Stimulated activated CD4-positive, alpha-beta T cell treated with anti-CD3 and anti-CD28 coated beads, TNF-alpha, amount 100 ng/mL, for 1 hour (primary cell): ENCODE results near the gene KRTAP4-4.
"Not testable (repeated sequence)": the region's sequence is repeated elsewhere in the genome, so short reads cannot be mapped to it uniquely, and the experiment has no call there.

ENCODE experiments used
- DNase-seq, 3 donors: peaks; one replicate each; pipeline ENCODE4 v3.0.0-alpha.2; 2020; ENCODE audit warnings: low read depth in 3 of 3, low spot score in 1 of 3

Gene KRTAP4-4

DNA sequence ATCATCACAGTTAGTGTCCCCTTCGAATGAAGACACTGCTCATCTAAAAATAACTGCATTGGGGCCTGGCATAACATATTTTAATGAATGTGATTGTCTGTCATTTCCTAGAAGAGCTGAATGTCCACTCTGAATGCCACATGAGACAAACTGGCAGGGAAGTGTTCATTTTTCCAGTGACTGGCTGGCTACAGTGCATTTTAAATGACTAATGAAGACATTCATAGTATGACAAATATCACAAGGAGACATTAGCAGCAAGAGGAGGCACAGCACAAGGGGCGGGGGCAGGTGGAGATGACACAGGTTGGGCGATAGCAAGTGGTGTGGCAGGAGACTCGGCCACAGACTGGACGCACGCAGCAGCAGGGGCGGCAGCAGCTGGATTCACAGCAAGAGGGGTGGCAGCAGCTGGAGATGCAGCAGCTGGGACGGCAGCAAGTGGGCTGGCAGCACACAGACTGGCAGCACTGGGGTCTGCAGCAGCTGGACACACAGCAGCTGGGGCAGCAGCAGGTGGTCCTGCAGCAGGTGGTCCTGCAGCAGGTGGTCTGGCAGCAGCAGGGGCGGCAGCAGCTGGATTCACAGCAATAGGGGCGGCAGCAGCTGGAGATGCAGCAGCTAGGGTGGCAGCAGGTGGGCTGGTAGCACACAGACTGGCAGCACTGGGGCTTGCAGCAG lies 11.4 kb downstream of the KRTAP4-4 start:
- DNase-seq: not testable (repeated sequence)

DNA sequence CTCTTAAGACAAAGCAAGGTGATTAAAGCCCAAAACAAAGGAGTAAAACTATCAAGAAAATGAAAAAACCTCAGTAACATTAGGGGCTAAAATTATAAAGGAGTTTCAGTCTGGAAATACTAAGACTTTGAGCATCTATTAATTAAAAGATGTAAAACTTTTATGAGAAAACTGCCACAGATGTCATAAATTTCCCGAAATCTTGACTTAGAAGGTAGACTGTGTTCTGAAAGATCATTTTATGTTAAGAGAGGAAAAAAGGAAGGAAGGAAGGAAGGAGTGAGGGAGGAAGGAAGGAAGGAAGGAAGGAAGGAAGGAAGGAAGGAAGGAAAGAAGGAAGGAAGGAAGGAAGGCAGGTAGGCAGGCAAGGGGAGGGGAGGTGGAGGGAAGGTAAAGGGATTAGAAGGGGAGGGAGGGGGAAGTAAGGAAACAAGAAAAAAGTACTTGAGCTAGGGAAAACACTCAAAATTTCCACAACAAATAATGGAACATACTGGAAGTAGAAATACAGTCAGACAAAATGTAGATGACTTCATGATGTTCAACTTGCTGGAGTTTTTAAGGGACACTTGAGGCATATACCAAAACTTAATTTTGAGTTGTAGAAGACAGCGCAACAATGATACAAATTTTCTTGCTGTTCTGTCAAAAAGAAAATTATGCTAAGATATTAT lies 12.9 kb downstream of the KRTAP4-4 start:
- no peak for DNase-seq

GRCh38 chr17:41145261-41145660 lies 15.3 kb downstream of the KRTAP4-4 start:
- DNase-seq: no peak

DNA sequence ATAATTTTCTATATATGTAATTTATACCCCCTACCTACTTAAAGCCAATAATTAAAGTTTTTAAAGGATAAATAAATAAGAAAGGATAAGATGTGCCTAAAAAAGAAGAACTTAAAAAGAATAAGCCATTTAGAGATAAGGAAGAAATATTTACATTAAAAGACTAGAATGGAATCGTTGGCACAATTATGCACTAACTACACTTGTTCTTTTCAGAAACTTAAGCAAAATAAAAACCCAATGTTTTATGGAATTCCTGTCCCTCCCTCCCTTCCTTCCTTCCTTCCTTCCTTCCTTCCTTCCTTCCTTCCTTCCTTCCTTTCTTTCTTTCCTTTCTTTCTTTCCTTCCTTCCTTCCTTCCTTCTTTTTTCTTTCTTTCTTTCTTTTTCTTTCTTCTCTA lies 15.7 kb downstream of the KRTAP4-4 start:
- DNase-seq: no peak

DNA sequence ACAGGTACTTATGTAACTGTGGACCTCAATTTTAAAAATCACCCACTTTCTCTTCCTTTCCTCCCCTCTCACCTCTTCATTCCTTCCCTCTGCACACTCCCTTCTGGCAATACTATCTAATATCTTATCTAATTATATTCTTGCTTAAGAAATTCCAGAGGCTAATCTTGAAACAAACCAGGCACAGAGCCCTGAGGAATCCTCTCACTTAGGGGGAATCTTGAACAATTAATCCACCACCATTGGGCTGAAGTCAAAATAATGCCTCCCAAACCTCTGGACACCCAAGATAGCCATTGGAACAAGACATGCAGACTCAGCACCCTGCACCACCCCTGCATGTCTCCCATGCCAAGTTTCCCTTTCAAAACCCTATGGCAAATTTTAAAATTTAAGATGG lies 19.2 kb downstream of the KRTAP4-4 start:
- DNase-seq: no peak

GRCh38 chr17:41140360-41141131 lies 20.0 kb downstream of the KRTAP4-4 start, which contains the start of gene KRTAP4-6:
TSS of gene KRTAP4-6 (minus strand) at chr17:41140544. CDS start at chr17:41140487, 57 bp downstream.
- no peak for DNase-seq

GRCh38 chr17:41139865-41140264 lies 20.7 kb downstream of the KRTAP4-4 start:
- not testable (repeated sequence) for DNase-seq

GRCh38 chr17:41133880-41134735 lies 26.4 kb downstream of the KRTAP4-4 start:
- no peak for DNase-seq

DNA sequence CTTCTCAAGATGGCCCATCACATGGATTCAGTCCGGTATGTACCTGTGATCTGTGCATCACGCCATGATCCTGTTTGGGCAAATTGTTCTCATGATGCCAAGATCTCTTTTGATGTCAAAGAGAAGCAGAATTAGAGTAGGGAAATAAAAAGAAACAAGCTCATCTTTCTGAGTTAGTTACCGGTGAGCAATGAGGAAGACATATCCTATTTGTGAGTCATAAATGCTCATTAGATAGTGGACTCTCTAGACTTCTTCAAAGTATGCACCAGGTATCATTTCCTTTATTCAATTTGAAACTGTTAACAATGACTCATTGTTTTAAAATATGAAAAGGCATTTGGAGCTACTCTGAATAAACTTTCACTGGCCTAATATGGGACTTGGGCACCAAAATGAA lies 28.6 kb downstream of the KRTAP4-4 start:
- DNase-seq: no peak

GRCh38 chr17:41127371-41127770 lies 33.2 kb downstream of the KRTAP4-4 start:
- DNase-seq: no peak

DNA sequence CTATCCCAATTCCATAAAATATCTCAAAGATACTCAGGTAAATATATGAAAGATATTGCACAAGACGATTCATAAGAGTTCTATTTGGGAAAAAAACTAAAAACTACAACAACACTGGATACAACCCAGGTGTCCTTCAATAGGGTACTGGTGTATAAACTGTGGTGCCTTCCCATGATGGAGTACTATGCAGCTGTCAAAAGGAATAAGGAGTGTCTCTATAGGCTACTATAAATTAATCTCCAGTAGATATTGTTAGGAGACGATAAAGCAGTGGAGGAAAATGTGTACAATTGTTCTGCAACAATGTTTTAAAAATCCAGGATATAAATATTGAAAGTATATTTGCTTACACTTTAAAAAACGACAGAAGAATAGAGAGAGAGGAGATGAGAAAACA lies 34.1 kb downstream of the KRTAP4-4 start:
- DNase-seq: no peak

- no peak for DNase-seq
Observed at GRCh38 chr17:41125064-41125463, 35.5 kb downstream of the KRTAP4-4 start.

- not testable (repeated sequence) for DNase-seq
Observed at GRCh38 chr17:41123991-41124371, 36.6 kb downstream of the KRTAP4-4 start, which contains the start of gene KRTAP4-12. TSS of gene KRTAP4-12 (minus strand) at chr17:41124182. CDS start at chr17:41124122, 60 bp downstream.

GRCh38 chr17:41123292-41123990 lies 37.1 kb downstream of the KRTAP4-4 start:
- DNase-seq: not testable (repeated sequence)

GRCh38 chr17:41121742-41122141 lies 38.8 kb downstream of the KRTAP4-4 start:
- DNase-seq: no peak

GRCh38 chr17:41119696-41120690 lies 40.6 kb downstream of the KRTAP4-4 start:
- not testable (repeated sequence) for DNase-seq

- no peak for DNase-seq
Observed at GRCh38 chr17:41118721-41119120, 41.8 kb downstream of the KRTAP4-4 start.

- DNase-seq: not testable (repeated sequence)
Observed at GRCh38 chr17:41117846-41118386, 42.6 kb downstream of the KRTAP4-4 start, which contains the start of gene KRTAP4-11. TSS of gene KRTAP4-11 (minus strand) at chr17:41118373. CDS start at chr17:41118315, 58 bp downstream.

DNA sequence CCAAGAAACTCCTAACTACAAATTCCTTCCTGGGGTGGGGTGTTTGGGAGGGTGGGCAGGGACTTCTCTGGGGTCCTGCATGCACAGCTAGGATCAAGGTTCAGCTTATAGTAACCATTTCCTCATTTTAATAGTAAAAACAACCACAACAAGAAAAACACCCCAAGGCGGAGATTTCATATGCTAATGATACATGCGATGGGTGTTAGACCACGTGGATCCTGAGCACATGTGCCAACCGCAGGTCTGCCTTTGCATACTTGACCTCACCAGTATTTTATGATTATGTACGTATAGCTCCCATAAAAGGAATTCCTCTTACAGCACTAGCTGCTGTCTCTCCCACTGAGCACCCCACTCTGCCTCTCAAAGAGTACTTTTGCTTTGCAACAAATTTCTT lies 44.3 kb downstream of the KRTAP4-4 start:
- no peak for DNase-seq
